ENCODE measurements around the gene NFIA. TPM values are rescaled to one million over a fixed set of nuclear protein-coding genes. Genes with fewer than 3 reads are reported as not detected.

The NFIA gene
- total and polyA plus RNA-seq, 10 of the 15 experiments (the other 5 are each of a cell fraction or from before 2014, with no cell fraction given): 0.10 to 0.16 TPM; not detected in 8

DNA sequence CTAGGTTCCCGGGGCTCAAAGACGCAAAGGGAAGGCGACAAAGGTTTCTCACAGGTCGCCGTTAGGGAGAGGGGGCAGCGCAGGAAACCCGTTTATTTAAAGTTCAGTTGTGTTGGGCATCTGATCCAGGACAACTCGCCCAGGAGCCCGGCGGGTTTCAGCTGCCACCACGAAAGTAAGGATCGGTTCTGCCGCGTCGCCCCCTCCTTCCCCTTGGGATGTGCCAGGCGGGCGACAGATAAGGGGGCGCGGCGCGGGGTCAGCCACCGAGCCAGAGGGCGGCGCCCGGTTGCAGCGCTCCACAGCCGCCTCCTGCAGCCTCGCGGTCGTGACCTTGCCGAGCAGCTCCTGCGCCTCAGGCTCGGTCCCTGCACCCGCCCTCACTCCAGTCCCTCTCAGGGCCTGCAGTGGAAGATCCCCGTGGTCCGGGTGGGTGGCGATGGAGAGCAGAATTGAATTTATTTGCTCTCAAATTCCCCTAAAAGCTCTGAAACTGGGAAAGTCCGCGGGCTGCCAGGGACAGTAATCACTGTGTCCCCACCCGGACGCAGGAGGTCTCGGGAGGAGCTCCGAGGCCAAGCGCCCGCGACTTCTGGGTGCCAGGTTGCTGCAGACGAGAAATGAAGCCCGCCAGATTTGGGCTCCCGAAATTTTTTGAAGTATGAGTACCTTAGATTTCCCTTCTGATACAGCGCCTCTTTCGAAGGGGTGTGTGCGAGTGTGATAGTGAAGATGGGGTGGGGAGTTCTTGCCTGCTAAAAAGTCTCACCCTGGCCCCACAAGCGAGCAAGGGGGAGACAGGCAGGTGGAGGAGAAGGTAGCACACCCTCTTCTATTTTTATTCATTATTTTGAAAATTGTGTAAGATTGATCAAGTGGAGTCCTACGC is 28.4 kb upstream of the NFIA start:
- Histone ChIP-seq H3K9me3 (replicated peaks; ENCODE audit: control insufficient read depth, insufficient read depth, low read length) (no peaks in the 10 kb centered on the region; the same call in 1 of the 3 replicates), H4K20me1 (ENCODE audit: control insufficient read depth, insufficient read depth) (no peaks in the 10 kb centered on the region), H3K4me2 (ENCODE audit: control insufficient read depth, insufficient read depth) (peak overlapping the region; percentile 60), H3K79me2 (ENCODE audit: control insufficient read depth, insufficient read depth, low read length) (no peaks in the 10 kb centered on the region), H3K36me3 (ENCODE audit: control insufficient read depth in 2 of 2, insufficient read depth in 2 of 2, low read length in 1 of 2) (no peaks in the 10 kb centered on the region), H3K27me3 (replicated peaks in 1 of 2; ENCODE audit: control insufficient read depth in 2 of 2, insufficient read depth in 2 of 2, low read length in 1 of 2) (peaks cover 6 to 35% of the 10 kb centered on the region in 2 experiments), H3K4me3 (peak overlapping the region; percentile 60; the same call in 1 of the 2 replicates), H3K9ac (ENCODE audit: control insufficient read depth, insufficient read depth, low read length) (no peak overlapping the region), H2AFZ (ENCODE audit: control insufficient read depth, low read depth, low read length) (no peak overlapping the region), H3K4me1 (ENCODE audit: control insufficient read depth, insufficient read depth, low read length) (no peaks in the 10 kb centered on the region), H3K27ac (ENCODE audit: control insufficient read depth, insufficient read depth) (no peak overlapping the region)
- BruUV-seq (replicated peaks): no TSS peak
- DNase-seq (ENCODE audit: low read depth, low spot score) (no peak), ATAC-seq (no peak), FAIRE-seq (no peak)
- POLR2A ChIA-PET: interaction anchor here (0.5 kb wide), 1 partner anchor 39 kb away, joined by 3 read pairs; no protein-coding TSS in a partner anchor
- CTCF ChIA-PET: no interaction called here
- in situ Hi-C loops (cut with MboI): no loop called here
- no peak for TF ChIP-seq FOXM1 (IDR thresholded peaks at IDR 0.05; ENCODE audit: low read depth, low read length)
- TF ChIP-seq RB1 (IDR thresholded peaks at IDR 0.05; ENCODE audit: borderline replicate concordance): no peak
- TF ChIP-seq SREBF2 (IDR thresholded peaks at IDR 0.05; ENCODE audit: low read length): no peak
- no peak for TF ChIP-seq CHD2 (IDR thresholded peaks at IDR 0.05; ENCODE audit: borderline replicate concordance, low read depth, low read length)
- no peak for TF ChIP-seq PML (IDR thresholded peaks at IDR 0.05; ENCODE audit: low read length)
- TF ChIP-seq ZNF217 (IDR thresholded peaks at IDR 0.05): no peak
- TF ChIP-seq ZNF622 (IDR thresholded peaks at IDR 0.05): no peak
- TF ChIP-seq SUZ12 (IDR thresholded peaks at IDR 0.05; ENCODE audit: unreplicated experiment): peak; percentile 90
- intact Hi-C loops (cut with micrococcal nuclease; ENCODE audit: unreplicated experiment): no loop called here
- 8% methylated on average over 44 of the region's 54 CpGs for WGBS (ENCODE audit: insufficient coverage, insufficient replicate concordance, low lambda C conversion rate, missing lambda C conversion rate)
- RAD21 ChIA-PET (ENCODE audit: unreplicated experiment): no interaction called here
- SMC1A ChIA-PET (ENCODE audit: uncharacterized antibody, unreplicated experiment): interaction anchor here (0.6 kb wide), 1 partner anchor 204 kb away, joined by 3 read pairs; no protein-coding TSS in a partner anchor

Measured in GM12878 (cell line).